ENCODE measurements around the gene SLC25A21.

- TF ChIP-seq CTCF (IDR thresholded peaks at IDR 0.05) (no peak), POLR2AphosphoS5 (IDR thresholded peaks at IDR 0.05) (no peak), EP300 (IDR thresholded peaks at IDR 0.05) (no peak), POLR2A (IDR thresholded peaks at IDR 0.05) (no peak)
These were observed 399.3 kb downstream of the SLC25A21 start for GRCh38 chr14:36773136-36773540.
